DOHH2 (cell line): ENCODE results near the gene CBL.

Source experiments
- CTCF ChIP-seq: fragments of 200-600 bp; sonication (generic); IDR thresholded peaks from one replicate; pipeline ENCODE4 v1.5.1; 2014; ENCODE audit warnings: antibody characterized with exemption, mild to moderate bottlenecking, low read depth, low read length; ENCODE audit not compliant: poor library complexity, severe bottlenecking
- EZH2phosphoT487 ChIP-seq: fragments of 200-600 bp; sonication (generic); IDR thresholded peaks from 2 replicates; pipeline ENCODE4 v1.6.1; 2017; ENCODE audit warnings: borderline replicate concordance, mild to moderate bottlenecking, antibody characterized with exemption, low read length, moderate library complexity, mixed read lengths

- TF ChIP-seq CTCF, result no peak
- TF ChIP-seq EZH2phosphoT487, result no peak
Observed at GRCh38 chr11:119189393-119189792, 16.7 kb upstream of the CBL start.
